DMS 273 treated with DMSO at 0.1 percent for 48 hours (cell line): Measurements from ENCODE around the gene PKM.
A peak's percentile ranks its signal among the peaks of the same experiment; 100 is the strongest.
"Not testable (repeated sequence)": the region's sequence is repeated elsewhere in the genome, so short reads cannot be mapped to it uniquely, and the experiment has no call there.

Experiments
- DNase-seq: peaks from one replicate; lab custom pipeline; 2025; lab: John Stamatoyannopoulos, UW

Gene PKM

DNA sequence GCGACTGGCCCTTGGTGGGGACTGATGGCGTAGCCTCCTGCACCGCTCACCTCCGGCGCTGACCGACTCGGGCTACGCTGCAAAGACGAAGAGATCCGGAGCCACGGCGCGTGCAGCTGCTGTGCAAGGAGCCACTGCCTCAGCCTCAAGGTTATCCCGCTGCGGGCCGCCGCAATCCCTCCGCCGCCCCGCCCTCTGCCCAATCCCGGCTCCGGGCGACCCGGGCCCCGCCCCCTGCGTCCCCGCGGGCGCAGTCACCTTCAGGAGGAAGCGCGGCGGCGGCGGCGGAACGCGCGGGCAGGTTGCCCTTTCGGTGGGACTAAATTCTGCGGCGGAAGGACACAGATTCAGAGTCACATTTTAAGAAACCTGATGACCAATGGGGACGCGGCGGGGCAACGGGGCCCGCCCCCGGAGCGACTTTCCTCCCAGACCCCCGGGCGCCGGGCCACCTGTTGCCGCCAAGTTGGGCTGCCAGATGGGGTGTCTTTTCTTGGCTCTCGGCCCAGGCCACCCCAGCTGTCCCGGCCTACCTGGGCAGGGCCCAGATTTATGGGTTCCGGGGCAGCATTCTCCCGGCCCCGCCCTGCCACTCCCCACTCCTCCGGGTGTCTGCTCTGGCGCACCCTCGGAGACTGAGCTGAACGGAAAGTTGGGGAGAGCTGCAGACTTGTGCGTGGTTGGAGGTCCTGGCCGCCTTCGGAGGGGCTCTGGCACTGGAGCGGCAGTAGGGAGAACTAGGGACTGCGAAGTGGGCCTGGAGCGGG is at the start of gene PKM:
PKM (minus strand) TSS at position 125 of the 767 bp plus-strand sequence. CDS start 12,093 bp downstream, outside the sequence.
- DNase-seq: peak; percentile 84

DNA sequence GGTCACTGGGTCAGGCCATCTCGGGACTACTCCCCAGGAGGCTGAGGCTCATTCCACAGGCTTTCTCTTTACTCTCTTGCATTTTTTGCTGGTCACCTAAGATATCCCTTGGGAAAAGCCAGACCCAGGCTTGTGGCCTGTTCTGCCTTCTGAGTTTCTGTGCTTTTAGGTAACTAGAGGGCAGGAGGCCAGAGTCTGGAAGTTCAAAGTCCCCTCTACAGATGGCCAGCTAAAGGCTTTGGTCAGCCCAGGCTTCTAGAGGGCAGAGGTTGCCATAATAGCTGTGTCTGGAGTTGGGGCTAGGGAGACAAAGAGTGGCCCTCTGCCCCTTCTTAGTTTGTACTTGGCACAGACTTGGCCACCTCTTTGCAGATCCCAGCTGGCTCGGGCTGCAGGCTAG is 49.8 kb upstream of the PKM start:
- DNase-seq: no peak

DNA sequence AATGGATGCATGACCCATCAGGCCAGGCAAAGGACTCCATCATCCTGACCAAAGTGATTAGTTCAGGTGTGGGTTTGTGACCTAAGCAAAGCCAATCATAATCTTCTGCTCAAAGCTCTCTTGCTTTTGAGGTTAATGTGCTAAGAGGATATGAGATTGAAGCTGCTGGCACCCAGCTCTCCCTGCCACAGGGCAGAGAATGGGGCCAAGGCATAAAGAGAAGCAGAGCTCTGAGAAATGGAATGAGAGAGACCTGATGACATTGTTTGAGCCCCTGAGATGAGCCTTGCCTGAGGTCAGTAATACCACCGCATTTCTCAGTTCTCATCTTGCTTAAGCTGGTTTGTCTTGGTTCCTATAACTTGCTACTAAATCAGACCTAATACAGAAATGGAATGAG is 47.7 kb upstream of the PKM start:
- no peak for DNase-seq

DNA sequence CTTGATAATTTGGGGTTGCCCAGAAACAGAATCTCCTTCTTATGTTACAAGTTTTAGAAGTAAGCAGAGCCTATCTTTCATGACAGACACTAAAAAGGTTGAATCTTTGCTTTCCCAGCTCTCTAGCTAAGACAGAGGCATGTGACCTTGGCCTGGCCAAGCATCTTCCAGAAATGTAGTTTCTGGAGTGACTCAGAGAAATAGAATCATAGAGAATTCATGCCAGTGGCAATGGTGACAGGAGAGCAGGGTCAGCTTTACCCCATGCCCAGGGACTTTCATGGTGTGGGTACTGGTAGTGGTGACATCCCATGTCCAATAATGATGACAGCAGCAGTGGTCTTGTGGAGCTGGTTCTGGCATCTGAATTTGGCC is 45.3 kb upstream of the PKM start:
- DNase-seq: no peak

DNA sequence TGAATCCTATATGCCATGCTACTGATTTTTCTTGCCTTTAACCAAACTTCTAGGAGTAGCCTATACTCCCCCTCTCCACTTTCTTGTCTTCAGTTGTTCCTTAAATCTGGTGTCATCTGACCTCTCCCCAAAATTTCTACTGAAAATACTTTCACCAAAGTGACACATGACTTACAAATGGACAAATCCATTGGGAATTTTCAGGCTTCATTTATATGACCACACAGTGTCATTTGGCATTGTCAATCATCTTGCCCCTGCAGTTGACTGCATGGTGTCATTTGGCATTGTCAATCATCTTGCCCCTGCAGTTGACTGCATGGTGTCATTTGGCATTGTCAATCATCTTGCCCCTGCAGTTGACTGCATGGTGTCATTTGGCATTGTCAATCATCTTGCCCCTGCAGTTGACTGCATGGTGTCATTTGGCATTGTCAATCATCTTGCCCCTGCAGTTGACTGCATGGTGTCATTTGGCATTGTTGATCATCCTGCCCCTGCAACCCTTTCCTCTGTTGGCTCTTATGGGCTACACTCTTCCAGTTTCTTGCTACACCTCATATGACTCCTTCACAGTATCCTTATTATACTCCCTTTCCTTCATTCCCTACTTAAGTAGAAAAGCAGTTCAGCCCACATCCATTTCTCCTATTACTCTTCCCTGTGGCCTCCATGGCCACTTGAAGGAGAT is 44.8 kb upstream of the PKM start:
- not testable (repeated sequence) for DNase-seq

DNA sequence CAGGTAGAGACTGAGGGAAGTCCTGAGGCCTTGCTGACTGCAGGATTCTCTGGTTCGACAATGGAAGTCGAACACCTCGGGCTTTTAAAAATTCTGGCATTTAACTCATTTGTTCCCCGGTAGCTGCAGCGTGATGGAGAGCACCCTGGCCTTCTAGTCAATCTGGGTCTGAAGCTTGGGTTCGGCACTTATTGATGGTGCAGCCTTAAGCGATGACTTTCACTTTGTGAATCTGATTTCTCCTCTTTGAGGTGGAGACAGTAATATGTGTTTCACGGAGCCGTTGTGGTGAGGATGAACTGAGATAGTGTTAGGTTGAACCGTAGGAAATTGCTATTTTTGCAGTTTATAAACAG is 42.0 kb upstream of the PKM start:
- DNase-seq: no peak

DNA sequence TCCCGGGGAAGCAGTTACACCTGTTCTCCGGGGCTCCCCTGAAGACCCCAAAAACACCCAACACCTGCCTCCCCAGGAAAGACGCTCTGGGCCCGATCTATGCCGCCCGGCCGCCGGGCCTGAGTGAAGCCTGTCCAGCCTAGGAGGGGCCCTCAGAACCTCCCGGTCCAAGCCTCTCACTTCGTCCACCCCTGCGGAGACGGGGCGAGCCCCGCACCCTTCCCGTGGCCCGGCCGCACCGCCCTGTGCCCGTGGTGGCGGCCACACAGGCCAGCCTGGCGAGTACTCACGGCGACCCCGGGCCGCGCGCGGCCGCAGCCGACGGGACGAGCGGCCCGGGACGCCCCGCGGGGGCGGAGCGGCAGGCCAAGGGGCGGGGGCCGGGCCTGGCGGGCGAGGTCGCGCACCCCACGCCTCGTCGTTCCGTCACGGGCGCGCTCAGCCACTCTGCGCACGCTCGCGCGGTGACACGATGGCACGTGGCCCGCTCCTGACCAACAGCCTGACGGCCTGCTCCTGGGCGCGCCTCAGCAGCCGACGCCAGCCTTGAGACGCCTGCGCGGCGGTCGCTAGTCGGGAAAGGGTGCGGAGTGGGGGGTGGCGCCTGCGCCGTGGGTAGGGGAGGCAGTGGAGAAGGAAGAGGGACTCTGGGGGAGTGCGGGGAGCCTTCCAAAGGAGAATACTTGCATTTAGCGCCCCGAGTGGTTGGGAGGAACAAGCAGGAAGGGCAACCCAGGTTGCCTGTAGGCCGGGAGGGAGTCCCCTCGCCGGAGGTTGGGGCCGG is 41.4 kb upstream of the PKM start, which contains the start of gene PARP6:
PARP6 (minus strand) TSS at position 342 of the 784 bp plus-strand sequence. CDS start 5,077 bp downstream, outside the sequence.
- peak; percentile 88 for DNase-seq

DNA sequence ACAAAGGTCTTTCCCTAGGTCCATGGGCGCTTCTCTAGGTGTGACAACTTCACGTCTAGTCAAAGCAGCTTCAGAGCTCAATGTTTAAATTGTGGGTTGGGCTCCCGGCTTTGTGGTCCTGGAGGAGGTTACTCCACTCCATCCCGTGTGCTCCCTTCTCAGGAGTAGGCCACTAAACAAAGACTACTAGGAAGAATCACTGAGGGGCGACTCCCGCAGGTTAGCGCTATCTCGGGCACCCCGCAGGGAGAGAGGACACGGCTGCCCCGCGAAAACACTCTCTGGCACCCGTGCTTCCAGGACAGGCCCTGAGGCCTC is 40.9 kb upstream of the PKM start:
- DNase-seq: no peak

DNA sequence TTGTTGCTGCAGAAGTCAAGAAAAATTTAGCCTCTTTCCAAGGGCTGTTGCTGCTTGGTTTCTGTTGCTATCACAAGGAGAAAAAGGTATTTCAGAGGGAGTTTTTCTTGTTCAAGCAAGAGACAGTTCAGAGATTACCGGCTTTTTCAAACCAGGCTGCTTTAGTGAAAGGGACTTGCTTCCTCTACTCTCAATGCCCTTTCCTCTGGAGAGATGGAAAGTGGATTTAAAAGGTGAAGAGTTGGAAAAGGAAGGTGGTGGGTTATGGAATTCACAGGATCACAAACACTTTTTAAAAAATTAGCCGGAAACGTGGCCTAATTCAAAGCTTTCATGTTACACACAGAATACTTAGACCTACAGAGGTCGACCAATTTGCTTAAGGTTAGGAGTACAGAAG is 40.2 kb upstream of the PKM start:
- no peak for DNase-seq

DNA sequence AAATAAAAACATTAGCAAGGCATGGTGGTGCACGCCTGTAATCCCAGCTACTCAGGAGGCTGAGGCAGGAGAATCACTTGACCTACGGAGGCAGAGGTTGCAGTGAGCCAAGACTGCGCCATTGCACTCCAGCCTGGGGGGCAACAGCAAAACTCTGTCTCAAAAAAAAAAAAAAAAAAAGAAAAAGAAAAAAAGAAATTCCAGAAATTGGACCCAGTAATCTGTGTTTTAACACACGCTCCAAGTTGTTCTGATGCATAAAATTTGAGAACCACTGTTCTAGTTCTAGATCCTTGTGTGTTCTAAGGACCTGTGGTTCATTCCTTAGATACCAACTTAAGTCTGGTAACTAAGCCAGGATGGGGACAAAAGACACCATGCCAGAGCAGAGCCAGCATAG is 38.7 kb upstream of the PKM start:
- no peak for DNase-seq

DNA sequence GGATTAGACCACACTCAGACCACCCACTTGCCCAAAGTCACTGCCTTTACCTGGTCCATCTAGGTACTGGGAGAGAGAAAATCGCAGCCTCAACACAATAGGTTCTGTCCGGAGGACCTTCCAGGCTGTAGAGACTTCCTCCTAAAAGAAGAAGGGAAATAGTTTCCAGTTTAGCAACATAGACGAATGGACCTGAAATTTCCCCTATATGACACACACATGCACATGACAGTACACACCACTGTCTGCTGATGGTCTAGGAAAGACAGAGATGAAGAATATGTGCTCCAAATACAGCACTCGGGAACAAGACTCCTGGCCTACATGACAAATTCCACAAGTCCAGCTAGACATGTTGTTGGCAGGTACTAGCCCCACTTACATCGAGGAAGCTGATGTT is 34.0 kb upstream of the PKM start:
- DNase-seq: no peak

DNA sequence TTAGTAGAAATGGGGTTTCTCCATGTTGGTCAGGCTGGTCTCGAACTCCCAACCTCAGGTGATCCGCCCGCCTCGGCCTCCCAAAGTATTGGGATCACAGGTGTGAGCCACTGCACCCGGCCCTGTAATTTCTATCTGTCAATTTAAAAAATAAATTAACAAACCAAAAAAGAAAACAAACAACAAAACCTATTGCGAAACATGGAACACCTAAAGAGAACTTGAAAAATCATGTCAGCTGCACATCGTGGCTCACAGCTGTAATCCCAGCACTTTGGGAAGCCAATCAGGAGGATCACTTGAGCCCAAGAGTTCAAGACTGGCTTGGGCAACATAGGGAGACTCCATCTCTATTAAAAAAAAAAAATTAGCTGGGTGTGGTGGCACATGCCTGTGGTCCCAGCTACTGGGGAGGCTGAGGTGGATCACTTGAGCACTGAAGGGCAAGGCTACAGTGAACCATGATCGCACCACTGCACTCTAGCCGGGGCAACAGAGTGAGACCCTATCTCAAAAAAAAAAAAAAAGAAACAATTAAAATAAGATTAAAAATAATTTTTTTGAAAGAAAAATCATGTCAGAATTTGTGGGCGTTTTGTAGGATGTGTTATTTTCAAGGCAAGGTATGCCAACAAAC is 21.8 kb upstream of the PKM start:
- DNase-seq: no peak

DNA sequence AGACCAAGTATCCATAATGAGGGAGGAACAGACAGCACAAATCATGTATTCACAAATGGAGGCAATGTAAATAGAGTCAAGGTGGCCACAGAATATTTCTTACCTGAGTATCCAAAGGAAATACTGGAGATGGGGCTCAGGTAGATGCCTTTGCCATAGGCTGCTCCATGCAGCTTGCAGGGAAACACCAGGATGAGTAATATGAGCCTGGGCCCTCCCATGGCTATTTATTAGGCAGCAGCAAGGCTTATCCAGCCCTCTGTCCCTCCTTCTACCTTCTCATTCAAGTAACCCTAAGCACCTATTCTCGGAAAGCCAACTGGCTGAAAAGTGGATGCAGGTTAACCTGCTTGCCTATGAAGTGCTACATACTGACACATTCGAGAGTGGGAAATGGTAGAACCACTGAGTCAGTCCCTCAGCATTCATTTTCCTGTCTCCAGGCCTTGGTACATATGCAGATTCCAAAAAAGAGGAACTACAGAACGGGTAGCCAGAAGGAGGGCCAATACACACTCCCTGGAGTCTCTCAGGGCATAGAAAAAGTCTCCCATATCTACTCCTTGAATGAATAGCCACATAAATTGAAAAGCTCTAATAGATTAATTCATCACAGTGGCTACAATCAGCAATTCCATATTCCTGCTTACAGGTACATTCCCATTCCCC is 18.3 kb upstream of the PKM start:
- DNase-seq: no peak

DNA sequence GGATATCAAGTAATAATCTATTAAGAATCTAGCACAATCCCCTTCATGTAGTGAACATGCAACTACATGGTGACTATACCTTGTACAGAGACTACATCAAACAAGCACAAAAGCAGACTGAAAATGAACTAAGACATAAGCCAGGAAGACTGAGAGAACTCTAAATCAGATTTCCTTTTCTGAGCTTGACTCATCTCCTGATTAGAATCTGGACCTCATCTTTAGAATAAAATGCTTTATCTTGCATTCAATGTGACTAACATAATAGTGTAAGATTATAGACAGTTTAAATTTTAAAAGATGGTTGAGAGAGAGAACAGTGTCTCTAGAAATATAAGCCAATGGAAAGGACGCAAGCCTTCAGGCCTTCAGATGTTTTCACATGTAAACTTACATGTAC is 17.5 kb upstream of the PKM start:
- DNase-seq: no peak

DNA sequence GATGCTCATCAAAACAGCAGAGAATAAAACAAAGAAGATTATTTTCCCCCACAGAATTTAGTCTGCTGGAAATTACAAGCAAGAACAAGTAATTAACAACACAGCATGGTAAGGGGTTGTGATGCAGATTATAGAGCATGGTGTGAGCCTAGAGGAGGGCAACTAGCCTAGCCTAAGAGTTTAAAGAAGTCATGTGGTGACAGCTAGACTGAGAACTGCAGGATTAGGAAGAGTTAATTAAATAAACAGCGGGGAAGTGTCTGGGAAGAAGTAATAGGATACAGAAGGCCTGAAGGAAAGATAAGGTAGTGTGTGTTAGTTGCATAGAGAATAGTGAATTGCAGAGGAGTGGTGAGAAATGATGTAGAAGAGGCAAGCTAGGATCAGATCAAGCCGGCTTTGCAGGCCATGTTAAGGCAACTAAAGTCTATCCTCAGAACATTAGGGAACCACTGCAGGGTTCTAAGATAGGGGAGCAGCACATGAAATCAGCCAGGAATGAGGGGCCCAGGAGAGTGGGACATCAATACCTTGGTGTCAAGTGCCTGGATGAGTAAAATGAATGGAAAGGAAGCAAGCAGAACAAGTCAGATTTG is 11.9 kb upstream of the PKM start:
- no peak for DNase-seq

DNA sequence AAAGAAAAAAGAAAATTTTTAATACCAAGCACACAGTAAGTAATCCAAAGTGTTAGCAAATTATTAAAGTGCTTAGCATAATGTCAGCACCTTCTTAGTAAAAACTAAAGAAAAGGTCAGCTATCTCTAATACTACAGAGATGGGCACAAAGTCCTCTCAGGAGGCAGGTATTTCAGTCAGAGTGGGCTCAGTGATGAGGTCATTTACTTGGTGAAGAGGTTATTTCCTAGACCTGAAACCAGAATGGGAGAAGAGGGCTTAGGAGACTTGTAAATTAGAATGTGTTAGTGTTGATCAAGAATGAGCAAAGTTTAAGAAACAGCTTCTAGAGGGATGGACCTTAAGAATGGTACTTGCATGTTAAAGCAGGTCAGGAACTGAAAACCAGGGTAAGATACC is 8.7 kb upstream of the PKM start:
- DNase-seq: no peak

DNA sequence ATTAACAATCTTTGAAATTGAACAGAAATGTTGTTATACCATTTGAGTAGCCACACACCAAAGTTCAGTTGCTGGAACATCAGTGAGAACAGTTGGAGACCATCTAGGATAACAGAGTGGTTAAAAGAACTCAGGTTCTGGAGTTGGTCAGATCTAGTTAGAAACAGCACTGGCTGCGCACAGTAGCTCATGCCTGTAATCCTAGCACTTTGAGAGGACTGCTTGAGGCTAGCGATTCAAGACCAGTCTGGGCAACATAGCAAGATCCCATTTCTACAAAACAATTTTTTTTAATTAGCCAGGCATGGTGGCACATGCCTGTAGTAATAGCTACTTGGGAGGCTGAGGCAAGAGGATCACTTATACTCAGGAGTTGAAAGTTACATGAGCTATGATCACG is 7.6 kb upstream of the PKM start:
- no peak for DNase-seq

DNA sequence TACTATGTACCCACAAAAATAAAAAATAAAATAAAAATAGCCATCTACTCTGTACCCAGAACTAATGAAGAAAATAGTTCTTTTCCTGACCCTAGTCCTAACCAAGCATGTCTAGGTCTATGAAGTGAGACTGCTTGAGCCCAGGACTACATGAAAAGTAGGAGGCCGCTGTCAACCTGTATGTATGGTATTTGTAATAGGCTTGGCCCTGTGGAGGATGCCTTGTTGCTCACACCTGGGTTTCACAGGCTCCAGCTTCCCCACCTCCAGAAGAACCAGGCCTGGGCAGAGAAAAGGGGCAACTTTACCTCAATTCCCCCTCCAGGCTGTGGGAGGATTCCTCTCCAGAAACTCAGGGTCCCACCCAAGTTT is 6.8 kb upstream of the PKM start:
- DNase-seq: no peak

DNA sequence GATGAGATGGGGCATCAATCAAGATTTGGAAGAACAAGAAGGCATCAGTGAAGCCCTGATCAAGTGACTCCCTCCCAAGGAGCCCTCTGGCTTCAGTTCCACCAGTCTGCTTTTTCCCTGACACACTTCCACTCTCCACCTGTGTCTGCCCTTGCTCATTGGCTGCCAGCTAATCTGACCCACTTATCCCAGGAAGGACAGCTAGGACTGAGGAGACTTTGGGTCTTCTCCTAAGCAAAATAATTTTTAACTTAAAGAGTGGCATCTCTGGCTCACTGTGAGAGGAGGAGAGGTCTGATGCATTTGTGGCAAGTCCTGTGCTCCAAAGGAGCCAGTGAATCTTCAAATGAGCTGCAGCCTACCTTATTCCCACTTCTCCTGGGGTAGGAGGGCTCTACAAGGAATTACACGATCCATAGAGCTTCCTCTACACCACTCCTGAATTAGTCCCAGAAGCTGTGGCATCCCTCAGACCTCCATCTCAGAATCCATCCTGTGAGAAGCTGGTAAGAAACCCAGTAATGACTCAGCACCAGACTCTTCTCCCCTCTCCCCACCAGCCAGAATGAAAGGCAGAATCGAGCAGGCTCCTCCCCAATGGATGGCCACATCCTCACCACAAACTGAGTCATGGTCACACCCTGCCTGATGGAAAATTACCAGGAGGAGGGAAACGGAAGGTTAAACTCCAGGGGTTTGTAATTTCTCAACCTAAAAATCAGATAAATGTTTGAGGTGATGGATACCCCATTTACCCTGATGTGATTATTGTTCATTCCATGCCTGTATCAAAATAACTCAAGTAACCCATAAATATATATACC is 6.3 kb upstream of the PKM start:
- no peak for DNase-seq

DNA sequence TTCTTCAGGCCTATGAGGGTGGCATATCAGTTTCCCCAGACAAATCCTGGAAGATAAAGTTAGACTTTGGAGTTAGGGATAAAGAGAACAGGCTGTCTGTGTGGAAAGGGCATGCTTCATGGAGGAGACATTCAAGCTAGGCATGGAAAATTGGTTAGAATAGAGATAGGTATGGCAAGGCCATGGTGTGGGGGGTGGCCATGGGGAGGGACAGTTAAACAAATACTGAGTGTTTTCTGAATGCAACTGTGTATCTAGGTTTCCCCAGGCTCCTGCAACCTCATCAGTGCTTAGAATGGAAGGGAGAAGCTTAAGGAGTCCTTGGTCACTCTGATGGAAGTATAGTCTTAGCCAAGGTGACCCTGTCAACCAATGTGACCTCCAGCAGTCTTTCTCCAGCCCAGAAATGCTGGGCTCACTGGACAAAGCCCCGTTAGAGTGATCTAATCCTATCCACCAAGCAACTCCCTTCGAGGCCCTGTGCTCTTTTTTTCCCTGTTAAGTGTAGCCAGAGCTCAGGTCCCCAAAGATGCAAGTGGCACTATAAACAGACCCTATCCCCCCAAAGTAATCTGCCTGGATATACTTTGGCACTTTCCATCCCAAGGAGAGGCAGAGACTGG is 5.5 kb upstream of the PKM start:
- no peak for DNase-seq
